ENCODE results near the gene ERCC3.

ERCC3 gene

DNA sequence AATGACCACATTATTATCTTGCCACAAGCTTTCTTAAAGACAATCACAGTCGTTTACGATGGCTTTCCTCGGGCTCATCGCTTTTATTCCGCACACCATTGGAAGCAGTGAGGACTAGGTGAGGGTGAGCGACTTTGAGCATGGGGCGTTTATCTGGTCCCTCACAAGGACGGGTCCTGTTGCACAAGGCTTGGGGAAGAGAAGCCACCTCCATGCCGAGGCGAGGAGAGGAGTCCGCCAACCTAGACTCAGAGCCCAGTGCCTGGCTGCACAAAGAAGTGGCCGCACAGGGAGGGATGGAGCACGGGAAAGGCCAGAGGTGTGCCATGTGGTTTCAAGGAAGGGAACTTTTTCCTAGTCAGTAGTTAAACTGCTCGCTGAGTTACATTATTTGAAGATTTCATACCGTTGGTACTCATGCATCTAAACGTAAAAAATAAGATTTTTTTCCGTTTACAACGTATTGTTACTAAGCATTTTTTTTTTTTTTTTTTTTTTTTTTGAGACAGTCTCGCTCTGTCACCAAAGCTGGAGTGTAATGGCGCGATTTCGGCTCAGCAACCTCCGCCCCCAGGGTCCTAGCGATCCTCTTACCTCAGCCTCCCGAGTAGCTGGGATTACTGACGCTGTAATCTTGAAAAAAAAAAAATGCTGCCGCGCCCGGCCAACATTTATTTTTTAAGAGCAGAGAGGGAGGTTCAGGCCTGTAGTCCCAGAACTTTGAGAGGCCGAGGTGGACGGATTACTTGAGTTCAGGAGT is 73.0 kb downstream of the ERCC3 start:
- H3K4me3 ChIP-seq (replicated peaks; ENCODE audit: low read depth, low read length) = no peak overlapping the region
- TF ChIP-seq, protein P1, sequence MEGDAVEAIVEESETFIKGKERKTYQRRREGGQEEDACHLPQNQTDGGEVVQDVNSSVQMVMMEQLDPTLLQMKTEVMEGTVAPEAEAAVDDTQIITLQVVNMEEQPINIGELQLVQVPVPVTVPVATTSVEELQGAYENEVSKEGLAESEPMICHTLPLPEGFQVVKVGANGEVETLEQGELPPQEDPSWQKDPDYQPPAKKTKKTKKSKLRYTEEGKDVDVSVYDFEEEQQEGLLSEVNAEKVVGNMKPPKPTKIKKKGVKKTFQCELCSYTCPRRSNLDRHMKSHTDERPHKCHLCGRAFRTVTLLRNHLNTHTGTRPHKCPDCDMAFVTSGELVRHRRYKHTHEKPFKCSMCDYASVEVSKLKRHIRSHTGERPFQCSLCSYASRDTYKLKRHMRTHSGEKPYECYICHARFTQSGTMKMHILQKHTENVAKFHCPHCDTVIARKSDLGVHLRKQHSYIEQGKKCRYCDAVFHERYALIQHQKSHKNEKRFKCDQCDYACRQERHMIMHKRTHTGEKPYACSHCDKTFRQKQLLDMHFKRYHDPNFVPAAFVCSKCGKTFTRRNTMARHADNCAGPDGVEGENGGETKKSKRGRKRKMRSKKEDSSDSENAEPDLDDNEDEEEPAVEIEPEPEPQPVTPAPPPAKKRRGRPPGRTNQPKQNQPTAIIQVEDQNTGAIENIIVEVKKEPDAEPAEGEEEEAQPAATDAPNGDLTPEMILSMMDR (IDR thresholded peaks at IDR 0.05; ENCODE audit: low read depth, low read length, missing control alignments) = no peak
- no peak for DNase-seq (ENCODE audit: extremely low read depth, low read depth)

DNA sequence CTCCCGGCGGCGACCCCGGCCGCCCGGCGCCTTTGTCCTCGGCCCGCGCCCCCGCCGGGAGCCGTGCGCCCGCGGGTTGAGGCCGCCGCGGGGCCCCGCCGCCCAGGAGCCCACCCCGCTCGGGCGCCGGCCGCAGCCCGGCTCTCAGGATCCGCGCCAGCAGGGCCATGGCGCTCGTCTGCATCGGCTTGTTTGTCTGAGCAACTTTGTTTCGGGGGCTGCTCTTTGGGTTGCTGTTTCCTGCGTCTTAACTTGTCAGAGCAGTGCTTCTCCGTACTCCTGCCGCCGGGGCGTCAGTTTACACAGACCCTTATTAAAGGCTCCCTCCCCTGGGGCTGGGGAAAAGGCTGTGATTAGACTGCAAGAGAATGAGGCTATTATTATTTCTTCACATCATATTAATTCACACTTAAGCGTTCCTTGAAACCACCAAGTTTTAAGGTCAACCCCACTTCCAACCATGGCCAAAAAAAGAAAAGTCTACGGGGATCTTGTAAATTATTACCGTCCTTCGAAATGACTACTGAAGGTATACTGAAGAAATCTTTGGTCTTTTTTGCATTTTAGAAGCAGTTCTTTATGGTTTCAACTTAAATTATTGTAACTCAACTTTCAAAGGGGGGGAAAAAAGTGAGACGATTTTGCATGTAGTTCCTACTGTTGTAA is 73.7 kb downstream of the ERCC3 start, which contains the start of gene CYP27C1:
Gene CYP27C1 (minus strand): TSS at position 198 of the 666 bp plus-strand sequence. CDS start 29 bp downstream, at position 169.
- no peak for DNase-seq (ENCODE audit: extremely low read depth, low read depth)
- peak within 1 kb of the TSS; percentile 47 for H3K4me3 ChIP-seq (replicated peaks; ENCODE audit: low read depth, low read length)

DNA sequence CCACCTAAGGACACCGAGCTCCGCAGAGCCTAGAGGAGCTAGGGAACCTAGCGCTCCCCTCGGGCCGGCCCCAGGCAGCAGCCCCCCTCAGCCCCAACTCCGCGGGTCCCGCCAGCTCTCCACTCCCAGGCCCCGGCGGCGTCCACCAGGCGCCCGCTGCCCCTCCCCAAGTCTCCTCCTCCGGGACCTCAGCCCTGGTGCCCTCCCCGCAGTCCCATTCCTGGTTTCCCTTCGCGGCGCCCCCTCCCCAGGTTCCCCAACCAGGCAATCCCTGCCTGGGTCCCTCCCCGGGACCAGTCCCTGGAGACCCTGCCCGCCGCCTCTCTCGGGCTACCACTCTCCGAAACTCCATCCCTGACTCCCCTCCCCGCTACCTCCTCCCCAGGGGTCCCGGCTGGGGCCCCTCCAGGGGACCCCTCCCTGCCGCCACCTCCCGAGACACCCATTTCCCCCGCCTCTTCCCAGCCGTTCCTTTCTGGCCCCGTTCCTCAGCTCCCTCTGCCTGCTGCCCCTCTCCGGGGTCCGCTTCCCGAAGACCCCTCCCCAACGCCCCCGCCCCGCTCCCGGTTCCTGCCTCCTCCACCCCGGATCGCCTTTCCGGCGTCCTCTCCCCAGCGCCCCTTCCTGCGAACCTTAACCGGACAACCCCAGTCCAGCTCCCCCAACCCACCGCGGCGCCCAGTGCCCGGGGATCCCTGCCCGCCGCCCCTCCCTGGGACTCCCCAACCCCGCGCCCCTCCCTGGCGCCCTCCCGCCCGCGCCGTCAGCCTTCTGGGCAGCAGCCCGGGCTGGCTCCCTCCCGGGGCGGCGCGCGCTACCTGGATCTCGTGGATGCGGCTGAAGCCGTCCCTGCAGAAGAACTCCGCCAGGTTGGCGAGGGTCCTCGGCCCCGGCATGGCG is 74.5 kb downstream of the ERCC3 start:
- peak overlapping the region; percentile 47 for H3K4me3 ChIP-seq (replicated peaks; ENCODE audit: low read depth, low read length)
- TF ChIP-seq, protein P1 (IDR thresholded peaks at IDR 0.05; ENCODE audit: low read depth, low read length, missing control alignments) = no peak
- DNase-seq (ENCODE audit: extremely low read depth, low read depth) = no peak

More for the DNA sequence above, 73.7 kb downstream of the ERCC3 start, which contains the start of gene CYP27C1:
- TF ChIP-seq, protein P1 (IDR thresholded peaks at IDR 0.05; ENCODE audit: low read depth, low read length, missing control alignments) = no peak

DNA sequence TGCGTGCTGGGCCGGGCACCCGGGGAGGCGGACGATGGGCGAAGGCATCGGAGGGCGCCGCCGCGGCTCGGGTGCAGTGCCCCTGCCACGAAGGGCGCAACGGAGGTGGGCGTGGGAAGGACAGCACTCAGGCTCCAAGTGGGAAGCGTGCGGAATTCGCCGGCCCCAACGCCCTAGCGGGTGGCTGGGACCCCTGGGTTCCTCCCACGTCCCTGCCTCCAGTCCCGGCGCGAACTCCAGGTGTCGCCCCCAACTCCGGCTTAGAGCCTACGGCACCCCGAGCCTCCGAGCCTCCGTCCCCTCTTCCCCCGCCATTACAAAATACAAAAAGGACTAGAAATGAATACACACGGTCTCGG is 75.2 kb downstream of the ERCC3 start:
- TF ChIP-seq, protein P1 (IDR thresholded peaks at IDR 0.05; ENCODE audit: low read depth, low read length, missing control alignments) = no peak
- peak overlapping the region; percentile 47 for H3K4me3 ChIP-seq (replicated peaks; ENCODE audit: low read depth, low read length)
- no peak for DNase-seq (ENCODE audit: extremely low read depth, low read depth)

DNA sequence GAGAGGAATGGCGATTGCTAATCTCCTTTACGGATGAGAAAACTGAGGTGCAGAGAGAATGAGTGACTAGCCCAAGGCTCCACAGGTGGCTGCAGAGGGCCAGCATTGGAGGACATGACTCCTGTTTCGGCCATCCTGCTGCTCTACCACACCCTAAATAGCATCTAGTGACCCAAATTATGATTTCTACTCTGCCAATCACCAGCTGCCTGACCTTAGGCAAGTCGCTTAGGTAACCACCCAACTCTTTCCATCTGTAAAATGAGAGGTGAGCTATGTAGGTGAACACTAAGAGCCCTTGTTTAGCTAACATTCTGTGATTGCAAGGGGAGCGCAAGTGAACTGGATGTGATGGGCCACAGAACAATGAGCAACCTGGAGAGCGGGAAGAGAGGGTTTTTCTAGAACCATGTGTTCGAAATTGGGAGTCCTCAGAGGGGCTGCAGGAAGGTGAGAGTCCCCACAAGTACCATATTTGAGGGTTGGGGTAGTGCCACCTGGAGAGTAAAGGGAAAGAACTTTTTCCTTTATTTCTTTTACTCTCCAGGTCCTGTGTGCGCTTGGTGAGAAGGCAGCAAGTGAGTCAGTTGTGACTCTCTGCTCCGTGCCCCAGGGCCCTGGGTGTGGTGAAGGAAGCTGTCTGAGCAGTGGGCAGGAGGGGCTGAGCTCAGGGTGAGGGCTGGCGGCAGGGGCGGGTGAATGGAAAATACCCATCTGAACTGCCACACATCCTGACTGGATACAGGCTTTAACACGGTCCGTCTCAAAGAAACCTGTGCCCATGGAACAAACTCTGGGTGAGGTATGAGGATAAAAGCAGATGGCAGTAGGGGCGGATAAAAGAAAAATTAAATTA is 76.2 kb downstream of the ERCC3 start:
- no peak for DNase-seq (ENCODE audit: extremely low read depth, low read depth)
- no peak overlapping the region for H3K4me3 ChIP-seq (replicated peaks; ENCODE audit: low read depth, low read length)
- TF ChIP-seq, protein P1 (IDR thresholded peaks at IDR 0.05; ENCODE audit: low read depth, low read length, missing control alignments) = no peak

DNA sequence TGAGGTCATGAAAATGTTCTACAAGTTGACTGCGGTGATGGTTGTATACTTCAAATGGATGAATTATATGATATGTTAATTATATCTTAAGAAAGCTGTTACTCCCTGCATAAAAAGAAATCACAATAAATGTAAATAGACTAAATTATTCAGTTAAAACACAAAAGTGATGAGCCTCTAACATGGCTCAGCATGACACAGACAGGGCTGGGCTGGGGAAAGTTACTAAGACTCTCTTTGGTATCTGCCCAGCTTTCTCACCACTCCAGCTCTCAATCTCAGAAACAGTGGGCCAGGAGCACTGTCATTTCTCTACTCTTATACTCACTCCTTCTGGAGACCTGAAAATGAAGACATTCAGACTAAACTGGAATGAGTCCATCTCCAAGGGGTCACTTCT is 77.4 kb downstream of the ERCC3 start:
- DNase-seq (ENCODE audit: extremely low read depth, low read depth) = no peak
- TF ChIP-seq, protein P1 (IDR thresholded peaks at IDR 0.05; ENCODE audit: low read depth, low read length, missing control alignments) = no peak
- H3K4me3 ChIP-seq (replicated peaks; ENCODE audit: low read depth, low read length) = no peak overlapping the region

All from HFF-Myc (cell line).